Right lobe of liver (tissue), 4 donors: ENCODE results near the gene TARDBP.

Experiments
- POLR2A ChIP-seq: fragments of 450-650 bp; IDR thresholded peaks from one replicate; pipeline ENCODE4 v1.6.1; 2017; ENCODE audit warnings: antibody characterized with exemption, mild to moderate bottlenecking
- TF ChIP-seq, protein P1 (sequence below), 4 donors: fragments of 200-600 bp in 3 of 4; fragments of 450-650 bp in 1 of 4; IDR thresholded peaks; one replicate each; pipeline versions ENCODE4 v1.5.1 to v1.8.0; 2016 to 2022; ENCODE audit warnings: antibody characterized with exemption in 4 of 4, mild to moderate bottlenecking in 2 of 4
- donor health status: DM: no; HTN: no; CAD: no.
- donor health status: DM: no; HTN: no; CAD: no.
- donor health status: DM: no; HTN: yes; CAD: no.

DNA sequence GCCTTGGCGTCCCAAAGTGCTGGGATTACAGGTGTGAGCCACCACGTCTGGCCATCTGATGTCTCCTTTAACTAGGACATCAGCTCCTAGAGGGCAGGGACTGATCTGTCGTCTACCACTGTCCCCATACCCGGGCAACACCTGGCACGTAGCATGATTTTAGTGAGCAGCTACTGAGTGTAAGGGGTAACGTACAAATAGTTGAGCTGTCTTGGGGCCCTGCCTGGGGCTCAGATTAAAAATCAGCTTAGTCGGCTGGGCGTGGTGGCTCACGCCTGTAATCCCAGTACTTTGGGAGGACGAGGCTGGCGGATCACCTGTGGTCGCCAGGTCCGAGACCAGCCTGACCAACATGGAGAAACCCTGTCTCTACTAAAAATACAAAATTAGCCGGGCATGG, 45.6 kb downstream of the TARDBP start:
- TF ChIP-seq, protein P1, sequence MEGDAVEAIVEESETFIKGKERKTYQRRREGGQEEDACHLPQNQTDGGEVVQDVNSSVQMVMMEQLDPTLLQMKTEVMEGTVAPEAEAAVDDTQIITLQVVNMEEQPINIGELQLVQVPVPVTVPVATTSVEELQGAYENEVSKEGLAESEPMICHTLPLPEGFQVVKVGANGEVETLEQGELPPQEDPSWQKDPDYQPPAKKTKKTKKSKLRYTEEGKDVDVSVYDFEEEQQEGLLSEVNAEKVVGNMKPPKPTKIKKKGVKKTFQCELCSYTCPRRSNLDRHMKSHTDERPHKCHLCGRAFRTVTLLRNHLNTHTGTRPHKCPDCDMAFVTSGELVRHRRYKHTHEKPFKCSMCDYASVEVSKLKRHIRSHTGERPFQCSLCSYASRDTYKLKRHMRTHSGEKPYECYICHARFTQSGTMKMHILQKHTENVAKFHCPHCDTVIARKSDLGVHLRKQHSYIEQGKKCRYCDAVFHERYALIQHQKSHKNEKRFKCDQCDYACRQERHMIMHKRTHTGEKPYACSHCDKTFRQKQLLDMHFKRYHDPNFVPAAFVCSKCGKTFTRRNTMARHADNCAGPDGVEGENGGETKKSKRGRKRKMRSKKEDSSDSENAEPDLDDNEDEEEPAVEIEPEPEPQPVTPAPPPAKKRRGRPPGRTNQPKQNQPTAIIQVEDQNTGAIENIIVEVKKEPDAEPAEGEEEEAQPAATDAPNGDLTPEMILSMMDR (IDR thresholded peaks at IDR 0.05), result no peak
- no peak for TF ChIP-seq POLR2A
